ENCODE measurements around the gene GYPA.
"Not testable (repeated sequence)": the region's sequence is repeated elsewhere in the genome, so short reads cannot be mapped to it uniquely, and the experiment has no call there.

The GYPA gene

DNA sequence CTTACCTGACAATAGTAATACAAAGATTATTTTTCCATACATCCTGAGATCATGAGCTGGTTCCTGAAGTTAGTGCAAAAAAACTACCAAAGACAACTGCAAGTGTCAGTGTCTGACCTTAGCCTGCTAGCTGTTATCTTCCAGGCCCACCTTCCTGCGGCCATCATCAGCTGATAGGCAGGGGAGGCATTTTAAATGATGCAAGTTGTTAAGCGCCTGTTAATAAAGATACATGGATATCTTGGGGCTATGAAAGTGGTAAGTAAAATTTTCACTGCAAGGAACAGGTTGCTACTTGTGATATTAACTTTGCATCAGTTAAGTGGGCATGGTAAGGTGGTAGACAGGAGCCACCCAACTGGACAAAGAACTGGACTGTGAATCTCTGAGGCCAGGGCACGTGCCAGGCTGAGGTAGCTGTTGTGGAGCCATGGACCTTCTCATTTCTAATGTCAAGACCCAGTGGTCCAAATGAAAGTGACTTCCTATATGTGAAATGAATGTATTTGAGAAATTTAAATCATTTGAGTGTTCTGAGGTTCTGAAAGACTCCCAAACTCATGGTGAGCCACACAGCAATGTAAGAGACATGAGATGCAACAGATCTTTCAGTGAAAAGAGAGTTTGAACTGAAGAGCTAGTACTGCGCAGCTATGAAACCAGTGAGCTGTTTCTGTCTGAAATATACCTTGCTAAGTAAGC is at the start of gene GYPA:
Gene GYPA, minus strand, starts transcription at position 125 of the 702 bp plus-strand sequence. Its CDS starts 83 bp downstream, at position 42.
- not testable (repeated sequence) for DNase-seq

DNA sequence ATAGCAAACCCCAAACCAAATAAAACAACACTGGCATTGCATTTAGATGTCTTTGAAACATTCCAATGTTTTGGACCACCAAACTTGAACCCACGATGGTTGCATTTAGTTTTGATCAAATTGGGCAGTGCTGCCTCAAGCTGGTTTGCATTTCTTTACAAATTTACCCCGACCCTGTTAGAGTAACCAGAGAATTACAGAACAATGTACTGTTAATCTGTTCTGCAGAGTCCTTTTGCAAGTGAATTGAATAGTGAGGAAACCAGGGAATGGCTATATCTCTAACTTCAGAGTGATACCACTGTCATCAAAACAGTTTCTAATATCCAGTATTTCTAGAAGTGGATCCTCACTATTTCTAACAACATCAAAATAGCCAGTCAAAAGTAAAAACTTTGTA is 49.5 kb upstream of the GYPA start:
- no peak for DNase-seq

DNA sequence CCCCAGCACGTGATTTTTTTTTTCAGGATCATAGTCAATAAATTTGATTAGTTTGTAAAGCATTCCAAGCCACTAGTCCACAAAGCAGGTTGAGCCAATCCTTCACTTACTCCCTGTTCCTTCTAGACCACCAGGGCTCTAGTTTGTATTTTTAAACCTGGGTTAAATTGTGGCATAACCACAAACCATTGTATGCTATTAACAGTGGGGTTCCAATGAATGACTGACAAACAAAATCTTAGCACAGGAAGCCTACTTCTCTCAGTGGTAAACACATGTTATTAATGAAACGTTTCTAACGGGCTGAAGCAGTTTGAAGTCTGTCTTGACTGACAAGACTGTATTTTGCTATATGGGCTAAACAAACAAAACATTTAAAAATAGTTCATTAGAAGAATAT is 48.6 kb upstream of the GYPA start:
- no peak for DNase-seq

DNA sequence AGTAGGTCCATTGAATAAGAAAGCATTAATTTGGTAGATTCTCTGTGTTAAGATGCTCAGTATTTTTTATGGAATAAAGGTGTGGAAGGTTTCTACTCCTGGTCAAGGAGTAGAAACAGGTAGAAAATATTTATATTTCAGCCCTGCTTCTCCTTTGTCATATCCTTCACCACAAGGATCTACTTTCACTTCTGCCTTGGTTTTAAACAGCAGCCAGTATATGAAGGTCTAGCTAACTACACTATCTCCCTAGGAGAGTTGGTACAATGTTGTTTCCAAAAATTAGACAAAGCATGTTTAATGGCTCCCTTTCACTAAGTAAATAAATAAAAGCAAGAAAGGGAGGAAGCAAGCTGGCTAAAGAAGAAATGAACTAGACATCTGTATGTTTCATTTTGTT is 44.6 kb upstream of the GYPA start:
- DNase-seq: no peak

DNA sequence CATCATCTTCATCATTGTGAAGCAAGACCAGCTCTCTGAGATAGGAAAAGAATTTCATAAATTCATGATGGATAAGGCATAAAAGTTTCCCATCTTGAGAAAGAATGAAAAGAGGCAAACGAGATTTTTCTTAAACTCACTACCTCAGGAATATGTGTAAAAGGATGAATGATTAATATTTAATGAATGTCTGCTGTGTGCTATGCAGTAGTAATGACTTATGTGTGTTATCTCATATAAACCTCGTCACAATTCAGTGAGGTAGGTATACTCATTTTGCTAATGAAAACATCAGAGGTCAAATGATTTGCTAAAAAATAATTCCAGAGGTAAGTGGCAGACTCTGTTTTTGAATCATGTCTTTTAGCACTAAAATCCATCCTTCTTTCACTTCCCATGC is 42.6 kb upstream of the GYPA start:
- DNase-seq: no peak

DNA sequence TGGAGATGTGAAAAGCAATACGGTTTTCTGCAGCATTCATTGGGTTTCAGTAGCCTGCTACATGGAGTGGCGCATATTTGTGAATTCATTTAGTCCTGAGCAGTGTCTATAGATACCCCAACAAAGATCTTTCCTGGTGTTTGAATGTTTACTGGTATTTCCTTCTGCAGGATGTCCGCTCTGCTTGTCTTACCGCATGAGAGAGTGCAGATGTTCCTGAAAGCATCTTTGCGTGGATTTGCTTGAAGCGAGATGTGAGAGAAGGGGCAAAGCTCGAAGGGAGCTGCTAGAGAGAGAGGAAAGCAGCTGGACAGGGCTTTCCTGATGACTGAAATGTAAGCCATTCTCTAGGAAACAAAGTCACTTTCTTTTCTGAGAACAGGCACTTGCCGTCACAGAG is 40.9 kb upstream of the GYPA start:
- DNase-seq: no peak

DNA sequence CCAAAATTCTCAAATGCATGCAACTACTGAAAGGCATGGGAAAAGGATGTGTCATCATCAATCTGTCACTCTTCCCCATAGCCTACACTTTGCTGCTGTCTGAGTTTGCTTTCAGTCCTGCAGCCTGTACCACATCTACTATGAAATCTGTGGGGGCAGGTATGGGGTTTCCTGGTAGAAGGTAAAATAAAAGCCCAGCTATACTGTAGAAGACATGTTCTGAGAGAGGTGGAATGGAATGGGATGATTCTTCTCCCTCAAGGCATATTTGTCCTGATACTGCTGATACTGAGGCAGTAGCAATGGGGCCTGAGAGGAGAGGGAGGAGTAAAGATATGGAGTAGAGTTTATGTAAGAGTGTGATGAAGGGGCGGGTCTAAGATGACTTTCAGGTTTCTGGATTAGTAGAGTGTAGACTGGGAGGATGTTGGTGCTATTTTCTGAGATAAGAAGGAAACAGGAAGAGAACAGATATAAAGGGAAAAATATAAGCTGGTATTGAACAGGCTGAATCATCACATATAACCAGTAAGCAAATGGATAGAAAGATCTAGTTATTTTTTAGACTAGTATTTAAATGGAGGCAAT is 38.7 kb upstream of the GYPA start:
- peak; percentile 35 for DNase-seq

DNA sequence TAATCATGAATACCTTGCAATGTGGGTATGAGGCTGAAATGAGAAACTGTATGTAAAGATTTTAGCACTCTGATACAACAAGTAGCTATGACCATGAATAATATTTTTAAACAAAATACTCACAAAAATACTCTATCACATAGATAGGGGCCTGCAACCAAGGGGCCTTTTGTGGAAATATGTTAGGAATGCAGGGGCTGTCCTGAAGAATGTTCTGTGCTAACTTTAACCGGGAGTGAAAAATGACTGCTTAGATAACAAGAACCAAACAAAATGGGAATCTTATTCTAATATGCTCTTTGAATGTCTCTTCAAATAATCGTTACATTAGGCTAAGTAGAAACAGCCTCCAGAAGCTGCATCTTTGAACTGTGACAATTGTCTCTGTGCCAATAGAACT is 37.9 kb upstream of the GYPA start:
- DNase-seq: no peak

DNA sequence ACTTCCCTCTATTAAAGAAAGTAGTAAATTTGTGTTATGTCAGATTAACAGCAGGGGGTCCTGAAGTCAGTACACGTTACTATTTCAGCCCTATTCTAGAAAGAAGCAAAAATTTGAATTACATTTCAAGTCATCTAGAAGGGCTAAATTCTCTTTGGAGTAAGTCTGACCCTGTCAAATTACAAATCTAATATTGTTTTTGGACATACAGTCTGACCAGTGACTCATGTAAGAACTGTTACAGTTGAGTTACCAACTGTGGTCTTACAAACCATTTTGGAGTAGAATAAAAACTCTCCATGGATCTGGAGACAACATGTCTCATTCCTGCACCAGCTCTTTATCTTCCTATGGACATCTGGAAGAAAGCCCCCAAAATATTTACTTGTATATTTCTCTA is 36.0 kb upstream of the GYPA start:
- DNase-seq: no peak

DNA sequence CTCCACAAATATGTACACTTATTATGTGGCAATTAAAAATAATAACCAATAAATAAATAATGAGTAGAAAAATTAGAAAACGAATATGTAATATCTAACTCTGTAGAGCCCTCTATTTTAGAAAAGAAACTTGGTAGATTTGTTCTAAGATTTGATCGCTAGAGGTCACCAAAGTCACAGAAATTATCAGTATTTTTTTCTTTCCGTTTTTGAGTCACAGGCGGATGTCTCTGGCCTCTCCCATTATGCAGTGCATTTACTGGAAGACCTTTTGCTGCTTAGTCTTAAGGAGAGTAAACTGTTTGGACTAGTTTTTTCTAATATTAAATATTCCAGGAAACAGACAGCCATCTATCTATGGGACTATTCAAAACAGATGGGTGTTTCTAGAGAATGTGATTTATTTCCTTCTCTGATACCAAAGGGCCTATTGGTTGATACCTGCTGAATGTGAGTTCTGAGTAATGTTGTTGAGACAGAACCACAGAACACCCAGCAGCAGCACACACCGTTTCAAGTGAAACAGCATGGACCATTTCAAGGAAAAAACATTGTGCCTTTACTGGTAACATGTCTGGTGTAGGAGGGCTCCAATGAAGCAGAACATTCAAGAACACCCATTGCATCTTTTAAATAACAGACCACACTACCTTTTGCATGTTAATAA is 34.0 kb upstream of the GYPA start:
- DNase-seq: peak; percentile 70

DNA sequence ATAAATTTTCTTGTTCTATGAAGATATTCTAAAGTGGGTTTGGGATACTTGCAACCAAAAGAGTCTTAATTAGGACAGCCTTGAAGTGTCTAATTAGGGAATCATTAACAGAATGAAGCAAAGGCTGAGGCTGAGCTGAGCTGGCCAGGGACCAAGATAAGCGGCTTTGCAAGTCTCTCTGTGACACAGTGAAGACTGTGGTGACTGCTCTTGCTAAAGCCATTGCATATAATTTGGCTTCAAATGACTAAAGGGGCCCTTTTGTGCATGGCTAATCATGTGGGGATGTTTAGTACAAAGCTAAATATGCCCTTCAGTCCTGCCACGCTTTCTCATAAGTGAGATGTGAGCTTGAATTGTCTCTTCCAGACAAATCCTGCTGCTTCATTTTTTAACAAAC is 31.2 kb upstream of the GYPA start:
- DNase-seq: no peak

DNA sequence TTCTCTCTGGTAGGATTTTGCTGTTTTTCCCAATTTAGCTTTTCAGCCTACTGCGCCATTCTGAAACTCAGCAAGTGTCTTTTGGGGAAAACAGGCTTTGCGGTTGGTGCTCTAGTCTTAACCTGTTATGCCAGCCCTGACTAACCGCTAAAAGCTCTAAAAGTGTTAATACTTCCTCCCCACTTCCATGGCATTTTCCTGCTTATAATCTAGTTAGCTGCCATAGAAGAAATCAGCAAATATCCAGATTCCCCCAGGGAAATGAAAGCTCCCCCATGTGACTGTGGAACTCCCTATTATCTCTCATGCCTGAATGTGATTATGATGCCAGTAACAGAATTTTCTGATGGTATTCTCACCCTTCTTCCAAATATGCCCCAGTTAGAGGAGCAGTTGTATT is 28.7 kb upstream of the GYPA start:
- DNase-seq: no peak

DNA sequence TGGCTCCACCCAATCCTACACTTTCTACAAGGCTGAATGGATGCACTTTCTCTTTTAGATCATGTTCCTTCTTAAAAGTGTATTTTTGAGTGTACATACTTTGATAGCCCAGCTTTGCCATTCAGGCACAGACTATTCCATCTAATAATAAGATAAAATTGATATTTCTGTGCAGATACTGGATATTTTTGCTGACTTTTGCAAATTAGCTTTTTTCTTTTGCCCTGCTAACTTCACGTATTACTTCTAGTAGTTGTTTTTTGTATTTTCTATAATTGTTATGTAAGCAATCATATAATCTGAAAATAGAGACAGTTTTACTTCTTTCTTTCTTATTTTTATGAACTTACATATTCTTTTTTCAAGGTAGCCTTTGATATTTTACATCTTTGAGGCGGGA is 13.5 kb upstream of the GYPA start:
- no peak for DNase-seq

DNA sequence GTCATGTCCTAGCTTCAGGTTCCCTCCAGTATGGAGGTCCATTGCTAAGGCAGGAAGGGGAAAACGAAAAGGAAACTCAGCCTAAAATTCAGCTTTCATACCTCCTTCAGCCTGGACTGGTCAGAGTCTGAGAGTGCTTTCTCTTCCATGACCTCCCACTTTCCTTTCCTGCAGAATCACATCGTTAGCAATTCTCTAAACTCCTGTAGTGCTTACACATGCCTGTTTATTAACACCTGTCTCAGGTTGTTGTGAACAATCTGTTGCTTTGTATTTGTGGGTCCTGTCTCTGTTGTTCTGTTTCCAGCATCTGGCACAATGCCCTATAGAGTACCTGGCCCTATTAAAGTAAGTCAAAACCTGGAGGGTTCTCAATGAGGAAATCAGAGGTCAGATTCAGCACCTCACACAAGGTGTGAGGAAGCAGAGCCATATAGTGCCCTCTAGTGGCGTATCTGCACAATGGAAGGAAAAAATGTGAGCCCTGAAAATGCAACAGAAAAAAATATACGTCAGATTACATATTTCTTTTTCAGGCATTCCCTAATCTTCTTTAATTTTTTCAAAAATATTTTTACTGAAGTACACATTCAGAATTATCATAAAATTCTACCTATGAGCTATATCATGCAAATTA is 2.3 kb upstream of the GYPA start:
- peak; percentile 42 for DNase-seq

DNA sequence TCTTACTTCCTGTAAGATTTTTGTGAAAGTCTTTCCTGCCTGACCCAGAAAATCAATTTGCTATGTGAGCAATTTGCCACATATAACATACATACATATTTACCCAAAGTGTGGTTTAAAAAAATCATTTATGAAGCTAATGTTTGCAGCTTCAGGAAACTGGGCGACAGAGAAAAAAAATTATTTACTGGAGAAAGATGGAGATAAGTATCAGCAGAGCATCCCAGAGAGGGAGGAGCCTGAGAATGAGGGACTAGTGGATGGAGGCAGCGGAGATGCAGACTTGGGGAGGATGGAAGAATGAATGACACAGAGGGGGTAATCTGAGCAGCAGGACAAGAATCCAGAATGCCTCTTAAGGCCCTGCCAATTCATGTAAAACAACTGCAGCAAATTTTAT is 975 bp upstream of the GYPA start:
- no peak for DNase-seq

DNA sequence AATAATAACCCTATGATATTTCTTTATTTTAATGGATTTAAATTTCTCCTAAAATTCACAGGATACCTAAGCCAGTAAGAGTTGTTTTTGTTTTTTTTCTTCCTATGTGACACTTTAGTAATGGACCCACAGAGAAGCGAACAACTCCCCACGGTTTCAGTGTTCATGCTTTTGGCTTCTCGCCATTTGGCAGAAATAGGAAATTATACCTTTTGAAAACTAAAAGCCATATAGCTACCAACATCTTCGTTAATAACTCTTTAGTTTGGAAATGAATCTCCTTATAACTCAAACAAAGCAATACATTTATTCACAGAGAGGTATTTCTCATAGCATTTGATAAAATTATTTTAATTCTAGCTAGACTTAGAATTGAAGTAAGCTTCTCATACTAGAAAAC is 527 bp downstream of the GYPA start:
- DNase-seq: not testable (repeated sequence)

DNA sequence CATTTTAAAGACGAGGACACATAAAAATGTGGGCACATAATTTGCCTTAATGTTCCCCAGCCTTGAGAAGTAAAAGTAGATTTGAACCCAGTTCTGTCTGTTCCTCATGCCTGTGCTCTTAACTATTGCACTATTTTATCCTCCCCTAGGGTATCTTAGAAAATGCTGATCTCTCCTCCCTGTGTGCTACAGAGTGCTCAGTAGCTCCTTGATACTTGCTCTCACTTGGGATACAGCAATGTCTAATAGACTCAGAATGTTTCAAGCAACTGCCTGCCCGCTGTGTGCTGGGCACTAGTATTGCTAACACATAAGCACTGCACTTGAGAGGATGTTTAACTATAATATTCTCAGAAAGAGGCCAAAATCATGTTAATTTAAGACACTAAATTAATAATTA is 971 bp downstream of the GYPA start:
- not testable (repeated sequence) for DNase-seq

DNA sequence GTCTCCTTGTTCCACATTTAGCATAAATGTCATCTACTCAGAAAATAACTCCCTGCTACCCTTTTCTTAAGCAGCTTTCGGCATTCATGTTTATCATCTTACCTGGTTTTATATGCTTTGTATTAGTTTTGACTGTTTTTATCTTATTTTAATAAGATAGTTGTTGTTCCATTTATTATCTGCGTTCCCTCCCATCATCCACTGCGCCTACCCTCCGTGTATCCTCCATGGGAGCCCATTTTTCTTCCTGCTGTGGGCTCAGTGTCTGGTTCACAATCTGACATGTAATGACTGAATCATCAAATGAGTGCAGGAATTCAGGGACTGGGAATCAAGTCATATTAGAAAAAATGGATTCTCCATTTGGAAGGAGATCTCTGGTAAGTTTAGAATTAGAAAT is 2.3 kb downstream of the GYPA start:
- not testable (repeated sequence) for DNase-seq

DNA sequence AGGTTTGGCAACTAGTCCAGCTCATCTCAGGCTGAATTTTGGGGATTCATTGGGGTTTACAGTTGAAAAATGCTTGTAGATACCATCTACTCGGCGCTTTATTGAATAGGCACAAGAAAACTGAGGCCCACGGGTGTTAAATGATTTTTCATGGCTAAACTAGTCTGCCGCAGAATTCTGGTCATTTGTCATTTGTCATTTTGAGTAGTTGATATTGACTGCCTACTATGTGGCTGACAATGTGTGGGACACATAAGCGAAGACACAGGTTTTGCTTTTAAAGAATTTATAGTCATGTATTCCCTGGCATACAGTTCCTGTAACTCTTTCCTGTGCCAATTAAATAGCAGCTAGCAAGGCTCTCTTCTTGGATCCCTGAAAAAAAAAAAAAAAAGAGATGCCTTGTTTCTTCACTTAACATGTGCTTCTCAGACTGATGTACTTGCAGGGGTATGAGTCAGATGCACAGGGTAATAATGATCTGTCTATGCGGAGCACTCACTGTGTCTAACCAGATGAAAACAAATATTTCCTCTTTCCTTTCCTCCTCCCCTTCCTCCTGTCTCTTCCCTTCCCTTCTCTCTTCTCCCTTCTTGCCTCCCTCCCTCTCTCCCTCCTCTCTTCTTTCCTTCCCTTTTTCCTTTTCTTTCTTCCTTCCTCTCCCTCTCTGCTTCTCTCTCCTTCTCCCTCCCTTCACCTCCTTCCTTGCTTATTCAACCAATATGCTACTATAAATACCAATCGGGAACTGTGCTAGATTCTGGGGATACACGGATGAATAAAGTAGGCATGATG is 3.2 kb downstream of the GYPA start:
- not testable (repeated sequence) for DNase-seq

DNA sequence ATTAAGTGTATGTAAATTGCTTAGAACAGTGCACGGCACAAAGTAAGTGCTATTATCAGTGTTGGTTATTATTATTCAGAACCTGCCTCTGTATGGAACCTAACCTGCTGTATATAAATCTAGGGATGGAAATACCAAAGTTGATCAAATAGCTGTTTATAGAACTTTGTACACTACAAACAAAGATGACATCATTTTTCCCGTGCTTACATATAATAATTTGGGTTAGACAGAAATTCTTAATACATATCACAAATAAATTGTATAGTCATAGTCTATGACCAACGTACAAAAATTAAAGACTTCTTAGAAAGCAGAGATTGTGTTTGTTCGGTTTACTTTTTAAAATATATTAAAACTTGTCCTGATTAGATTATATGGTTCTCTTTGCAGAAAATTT is 4.3 kb downstream of the GYPA start:
- not testable (repeated sequence) for DNase-seq

DNA sequence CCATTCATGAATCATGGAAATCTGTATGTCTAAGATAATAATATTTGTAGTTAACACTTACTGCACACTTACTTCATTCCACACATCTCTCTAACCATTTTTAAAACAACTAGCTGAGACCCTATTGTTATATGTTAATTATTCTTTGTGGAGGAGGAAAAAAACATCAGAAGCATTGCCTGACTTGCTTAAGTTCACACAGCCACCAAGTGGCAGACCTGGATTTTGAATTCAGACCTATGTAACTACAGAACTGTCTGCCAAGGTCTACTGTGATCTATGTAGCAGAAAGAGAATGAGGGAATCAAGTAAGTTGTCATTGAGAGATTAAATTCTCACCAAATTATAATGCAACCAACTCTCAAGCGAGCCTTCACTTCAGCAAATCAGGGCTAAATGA is 10.4 kb downstream of the GYPA start:
- DNase-seq: not testable (repeated sequence)

DNA sequence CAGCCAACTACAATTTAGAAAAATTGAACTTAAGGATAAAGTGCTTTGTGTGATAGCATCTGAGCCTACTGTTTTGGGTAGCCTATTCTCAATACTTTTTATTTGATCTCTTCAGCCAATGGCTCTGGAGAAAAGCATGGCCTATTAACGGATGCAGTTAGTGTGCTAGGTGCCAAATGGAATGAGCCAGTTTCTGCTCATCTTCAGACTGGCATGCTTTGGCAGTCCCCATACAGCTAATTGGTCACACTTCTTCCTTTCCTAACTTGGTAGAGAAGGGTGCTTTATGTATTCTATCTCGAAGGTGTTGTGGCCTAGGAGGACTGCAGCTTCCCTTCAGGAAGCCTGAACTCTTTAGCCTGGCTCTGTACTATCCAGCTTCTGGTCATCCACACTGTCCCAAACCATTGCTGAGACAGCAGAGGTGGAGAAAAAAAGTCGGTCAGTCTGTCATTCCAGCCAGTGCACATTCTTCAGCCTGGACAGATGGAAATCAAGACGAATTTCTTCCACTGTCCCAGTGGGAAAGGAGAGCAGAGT is 11.1 kb downstream of the GYPA start:
- not testable (repeated sequence) for DNase-seq
